Glutamatergic neuron (in vitro differentiated cells): Measurements from ENCODE around the gene RPS6KA2. TPM values are rescaled to one million over a fixed set of nuclear protein-coding genes. Genes with fewer than 3 reads are reported as not detected.

Experiments used
- DNase-seq: peaks from one replicate; pipeline ENCODE4 v3.0.0; 2022
- H3K27ac Mint-ChIP-seq: one replicate; pipeline ENCODE4 v1.8.0; 2020; ENCODE audit warnings: mild to moderate bottlenecking, mixed read lengths, inconsistent platforms; ENCODE audit not compliant: unreplicated experiment
- H3K27me3 Mint-ChIP-seq: one replicate; pipeline ENCODE4 v1.8.0; 2020; ENCODE audit warnings: mild to moderate bottlenecking, moderate library complexity, mixed read lengths, inconsistent platforms; ENCODE audit not compliant: unreplicated experiment
- H3K36me3 Mint-ChIP-seq: one replicate; pipeline ENCODE4 v1.8.0; 2020; ENCODE audit warnings: mild to moderate bottlenecking, mixed read lengths, inconsistent platforms; ENCODE audit not compliant: unreplicated experiment
- H3K4me1 Mint-ChIP-seq: one replicate; pipeline ENCODE4 v1.8.0; 2020; ENCODE audit warnings: mild to moderate bottlenecking, low read depth, mixed read lengths, inconsistent platforms; ENCODE audit not compliant: unreplicated experiment
- H3K4me3 Mint-ChIP-seq: one replicate; pipeline ENCODE4 v1.8.0; 2020; ENCODE audit warnings: mild to moderate bottlenecking, mixed read lengths, inconsistent platforms; ENCODE audit not compliant: unreplicated experiment
- H3K9me3 Mint-ChIP-seq: one replicate; pipeline ENCODE4 v1.8.0; 2020; ENCODE audit warnings: mild to moderate bottlenecking, moderate library complexity, mixed read lengths, inconsistent platforms; ENCODE audit not compliant: unreplicated experiment
- total RNA-seq: library from RNA; stranded (reverse); fragmentation: NEBNext Ultra II Directional; extraction: Animal tissue kit (Norgen Biotek cat#: 25700); gene quantifications from one replicate; pipeline ENCODE4 v1.2.1, GENCODE V29; 2021; ENCODE audit not compliant: unreplicated experiment
- TF ChIP-seq, protein P1 (sequence below): fragments of 200-600 bp; sonication (generic); IDR thresholded peaks from one replicate; pipeline ENCODE4 v1.5.0; 2021; ENCODE audit not compliant: partially characterized antibody, unreplicated experiment

The RPS6KA2 gene
- total RNA-seq, 1 donor from 2014 or later = 109 TPM

- Mint-ChIP-seq H3K27me3 (no peaks in the 10 kb centered on the region), H3K9me3 (peaks cover 1% of the 10 kb centered on the region), H3K36me3 (no peaks in the 10 kb centered on the region), H3K4me1 (peaks cover 22% of the 10 kb centered on the region), H3K4me3 (no peak within 1 kb of the TSS), H3K27ac (no peak within 1 kb of the TSS)
- TF ChIP-seq, protein P1, sequence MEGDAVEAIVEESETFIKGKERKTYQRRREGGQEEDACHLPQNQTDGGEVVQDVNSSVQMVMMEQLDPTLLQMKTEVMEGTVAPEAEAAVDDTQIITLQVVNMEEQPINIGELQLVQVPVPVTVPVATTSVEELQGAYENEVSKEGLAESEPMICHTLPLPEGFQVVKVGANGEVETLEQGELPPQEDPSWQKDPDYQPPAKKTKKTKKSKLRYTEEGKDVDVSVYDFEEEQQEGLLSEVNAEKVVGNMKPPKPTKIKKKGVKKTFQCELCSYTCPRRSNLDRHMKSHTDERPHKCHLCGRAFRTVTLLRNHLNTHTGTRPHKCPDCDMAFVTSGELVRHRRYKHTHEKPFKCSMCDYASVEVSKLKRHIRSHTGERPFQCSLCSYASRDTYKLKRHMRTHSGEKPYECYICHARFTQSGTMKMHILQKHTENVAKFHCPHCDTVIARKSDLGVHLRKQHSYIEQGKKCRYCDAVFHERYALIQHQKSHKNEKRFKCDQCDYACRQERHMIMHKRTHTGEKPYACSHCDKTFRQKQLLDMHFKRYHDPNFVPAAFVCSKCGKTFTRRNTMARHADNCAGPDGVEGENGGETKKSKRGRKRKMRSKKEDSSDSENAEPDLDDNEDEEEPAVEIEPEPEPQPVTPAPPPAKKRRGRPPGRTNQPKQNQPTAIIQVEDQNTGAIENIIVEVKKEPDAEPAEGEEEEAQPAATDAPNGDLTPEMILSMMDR = no peak
- no peak for DNase-seq
Observed at GRCh38 chr6:166586424-166587156, 40.5 kb downstream of the RPS6KA2 start, which contains the start of gene RAMACL. Gene RAMACL, minus strand, starts transcription at chr6:166586678. Its CDS starts 201 bp downstream, at chr6:166586477.

DNA sequence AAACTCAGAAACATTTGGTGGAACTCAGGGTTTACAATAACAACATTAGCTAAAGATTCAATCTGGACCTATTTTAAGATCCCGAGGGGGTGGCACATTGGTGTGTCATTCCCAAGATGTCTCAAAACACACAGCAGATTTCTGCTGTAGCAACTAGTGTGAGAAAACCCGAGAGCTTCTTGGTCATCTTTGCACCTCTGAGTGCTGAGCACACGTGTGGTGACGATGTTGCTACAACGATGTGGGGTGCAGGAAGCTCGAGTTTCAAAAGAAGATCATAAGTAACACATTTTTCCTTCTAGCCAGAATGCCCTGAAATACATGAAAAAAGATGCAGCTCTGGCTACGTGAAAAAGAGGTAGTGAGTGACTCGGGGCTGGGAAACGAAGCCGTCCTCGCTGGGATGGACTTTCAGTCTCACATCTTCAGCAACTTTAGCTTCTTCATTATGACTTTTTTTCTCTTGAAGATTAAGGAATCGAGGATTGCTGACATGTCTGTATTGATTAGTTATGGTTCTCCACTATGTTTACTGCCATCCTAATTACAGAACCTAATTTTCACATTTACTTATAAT is 42.1 kb downstream of the RPS6KA2 start:
- peaks cover 22% of the 10 kb centered on the region for H3K4me1 Mint-ChIP-seq
- H3K4me3 Mint-ChIP-seq = no peak overlapping the region
- H3K27me3 Mint-ChIP-seq = no peaks in the 10 kb centered on the region
- H3K27ac Mint-ChIP-seq = no peak overlapping the region
- peaks cover 1% of the 10 kb centered on the region for H3K9me3 Mint-ChIP-seq
- TF ChIP-seq, protein P1 = no peak
- no peak for DNase-seq
- no peaks in the 10 kb centered on the region for H3K36me3 Mint-ChIP-seq

GRCh38 chr6:166584155-166584554 is 42.9 kb downstream of the RPS6KA2 start:
- Mint-ChIP-seq H3K9me3 (peaks cover 1% of the 10 kb centered on the region), H3K36me3 (no peaks in the 10 kb centered on the region), H3K4me1 (peaks cover 20% of the 10 kb centered on the region), H3K27me3 (no peaks in the 10 kb centered on the region), H3K27ac (no peak overlapping the region), H3K4me3 (no peak overlapping the region)
- no peak for DNase-seq
- TF ChIP-seq, protein P1 = no peak

DNA sequence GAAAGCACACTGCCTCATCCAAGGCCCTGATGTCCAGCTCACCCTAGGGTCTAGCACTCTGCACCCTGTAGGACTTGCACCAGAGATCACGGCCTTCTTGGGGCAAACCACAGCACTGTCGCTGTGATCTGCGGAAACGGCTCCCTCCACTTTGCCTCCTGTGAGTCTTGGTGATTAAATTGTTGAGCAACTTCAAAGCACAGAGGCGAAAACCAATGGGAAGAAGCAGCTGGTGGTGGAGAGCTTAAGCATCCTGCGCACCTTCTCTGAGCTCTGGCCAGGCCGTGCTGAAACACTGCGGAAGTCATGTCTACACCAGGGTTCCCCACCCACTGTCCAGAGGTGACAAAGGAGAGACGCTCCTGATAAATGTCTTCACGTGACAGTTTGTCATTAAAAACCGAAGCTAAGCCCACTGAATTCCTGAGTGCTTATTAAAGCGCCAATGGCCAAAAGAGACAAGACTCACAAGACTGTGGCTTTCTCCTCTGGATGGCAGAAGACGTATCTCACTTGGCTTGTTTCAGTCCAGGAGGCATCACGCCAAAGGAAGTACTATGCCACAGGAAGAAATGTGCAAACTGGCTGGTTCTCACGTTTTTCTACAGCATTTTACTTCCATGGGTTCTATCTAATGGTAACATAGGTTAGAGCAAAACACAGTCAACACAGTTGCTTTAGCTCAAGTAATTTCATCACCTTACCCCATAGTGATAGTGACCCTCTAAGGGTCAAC is 43.7 kb downstream of the RPS6KA2 start:
- no peak overlapping the region for H3K27ac Mint-ChIP-seq

More for the DNA sequence above, 43.7 kb downstream of the RPS6KA2 start:
- Mint-ChIP-seq H3K27me3 (no peaks in the 10 kb centered on the region), H3K36me3 (no peaks in the 10 kb centered on the region), H3K4me3 (no peak overlapping the region), H3K4me1 (peaks cover 14% of the 10 kb centered on the region), H3K9me3 (peaks cover 1% of the 10 kb centered on the region)
- TF ChIP-seq, protein P1 = no peak
- no peak for DNase-seq
